ENCODE data around the gene SIN3B.
"Not testable (repeated sequence)": the region's sequence is repeated elsewhere in the genome, so short reads cannot be mapped to it uniquely, and the experiment has no call there.

SIN3B gene, protein sequence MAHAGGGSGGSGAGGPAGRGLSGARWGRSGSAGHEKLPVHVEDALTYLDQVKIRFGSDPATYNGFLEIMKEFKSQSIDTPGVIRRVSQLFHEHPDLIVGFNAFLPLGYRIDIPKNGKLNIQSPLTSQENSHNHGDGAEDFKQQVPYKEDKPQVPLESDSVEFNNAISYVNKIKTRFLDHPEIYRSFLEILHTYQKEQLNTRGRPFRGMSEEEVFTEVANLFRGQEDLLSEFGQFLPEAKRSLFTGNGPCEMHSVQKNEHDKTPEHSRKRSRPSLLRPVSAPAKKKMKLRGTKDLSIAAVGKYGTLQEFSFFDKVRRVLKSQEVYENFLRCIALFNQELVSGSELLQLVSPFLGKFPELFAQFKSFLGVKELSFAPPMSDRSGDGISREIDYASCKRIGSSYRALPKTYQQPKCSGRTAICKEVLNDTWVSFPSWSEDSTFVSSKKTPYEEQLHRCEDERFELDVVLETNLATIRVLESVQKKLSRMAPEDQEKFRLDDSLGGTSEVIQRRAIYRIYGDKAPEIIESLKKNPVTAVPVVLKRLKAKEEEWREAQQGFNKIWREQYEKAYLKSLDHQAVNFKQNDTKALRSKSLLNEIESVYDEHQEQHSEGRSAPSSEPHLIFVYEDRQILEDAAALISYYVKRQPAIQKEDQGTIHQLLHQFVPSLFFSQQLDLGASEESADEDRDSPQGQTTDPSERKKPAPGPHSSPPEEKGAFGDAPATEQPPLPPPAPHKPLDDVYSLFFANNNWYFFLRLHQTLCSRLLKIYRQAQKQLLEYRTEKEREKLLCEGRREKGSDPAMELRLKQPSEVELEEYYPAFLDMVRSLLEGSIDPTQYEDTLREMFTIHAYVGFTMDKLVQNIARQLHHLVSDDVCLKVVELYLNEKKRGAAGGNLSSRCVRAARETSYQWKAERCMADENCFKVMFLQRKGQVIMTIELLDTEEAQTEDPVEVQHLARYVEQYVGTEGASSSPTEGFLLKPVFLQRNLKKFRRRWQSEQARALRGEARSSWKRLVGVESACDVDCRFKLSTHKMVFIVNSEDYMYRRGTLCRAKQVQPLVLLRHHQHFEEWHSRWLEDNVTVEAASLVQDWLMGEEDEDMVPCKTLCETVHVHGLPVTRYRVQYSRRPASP

DNA sequence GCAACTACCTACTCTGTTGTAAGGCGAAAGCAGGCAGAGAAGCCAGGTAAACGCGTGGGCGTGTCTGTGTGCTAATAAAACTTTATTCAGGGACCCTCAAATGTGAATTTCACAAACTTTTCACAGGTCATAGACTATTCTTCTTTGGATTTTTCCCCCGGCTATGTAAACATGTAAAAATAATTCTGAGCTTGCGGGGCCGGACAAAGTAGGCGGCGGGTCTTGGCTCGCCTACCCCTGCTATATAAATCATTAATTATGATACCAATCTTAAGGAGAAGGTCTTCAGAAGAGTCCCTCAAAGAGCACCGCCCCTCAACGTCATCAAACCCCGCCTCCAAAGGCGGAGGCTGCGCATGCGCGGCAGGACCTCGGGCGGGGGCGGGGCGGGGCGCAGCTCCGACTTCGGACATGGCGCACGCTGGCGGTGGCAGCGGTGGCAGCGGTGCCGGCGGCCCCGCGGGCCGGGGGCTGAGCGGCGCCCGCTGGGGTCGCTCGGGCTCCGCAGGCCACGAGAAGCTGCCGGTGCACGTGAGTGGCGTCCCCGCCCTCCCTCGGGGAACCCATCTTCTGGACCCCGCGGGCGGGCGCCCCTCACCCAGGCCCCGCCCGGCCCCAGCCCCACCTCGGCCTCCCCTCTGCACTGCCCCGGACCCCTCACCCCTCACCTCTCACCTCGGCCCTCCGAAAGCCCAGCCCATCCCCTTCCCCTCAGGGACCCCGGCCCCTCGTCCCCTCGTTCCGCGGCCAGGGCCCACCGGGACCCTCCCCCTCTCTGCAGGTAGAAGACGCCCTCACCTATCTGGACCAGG lies at the start of gene SIN3B:
SIN3B (plus strand) TSS at position 389 of the 812 bp plus-strand sequence; CDS start at position 412, 23 bp downstream.
- peak; percentile 98 for DNase-seq (ENCODE audit: low spot score)

DNA sequence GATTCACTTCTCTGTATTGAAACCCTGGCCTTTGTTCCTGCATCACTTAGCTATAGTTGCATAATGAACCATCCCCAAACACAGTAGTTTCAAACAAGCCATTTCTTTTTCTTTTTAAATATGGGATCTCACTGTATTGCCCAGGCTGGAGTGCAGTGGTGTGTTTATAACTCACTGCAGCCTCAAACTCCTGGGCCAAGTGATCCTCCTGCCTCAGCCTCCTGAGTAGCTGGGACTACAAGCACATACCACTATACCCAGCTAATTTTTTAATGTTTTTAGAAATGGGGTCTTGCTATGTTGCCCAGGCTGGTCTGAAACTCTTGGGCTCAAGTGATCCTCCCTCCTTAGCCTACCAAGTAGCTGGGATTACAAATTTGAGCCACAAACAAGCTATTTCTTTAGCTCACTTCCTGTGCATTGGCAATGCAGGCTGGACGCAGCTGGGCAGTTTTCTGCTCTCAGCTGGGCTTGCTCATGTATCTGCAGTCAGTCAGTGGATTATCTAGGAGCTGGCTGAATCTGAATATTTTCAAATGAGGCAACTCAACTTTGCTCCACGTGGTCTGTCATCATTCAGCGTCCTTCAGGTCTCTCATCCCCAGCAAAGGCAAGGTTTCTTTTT lies 49.5 kb upstream of the SIN3B start:
- DNase-seq (ENCODE audit: low spot score), result no peak

DNA sequence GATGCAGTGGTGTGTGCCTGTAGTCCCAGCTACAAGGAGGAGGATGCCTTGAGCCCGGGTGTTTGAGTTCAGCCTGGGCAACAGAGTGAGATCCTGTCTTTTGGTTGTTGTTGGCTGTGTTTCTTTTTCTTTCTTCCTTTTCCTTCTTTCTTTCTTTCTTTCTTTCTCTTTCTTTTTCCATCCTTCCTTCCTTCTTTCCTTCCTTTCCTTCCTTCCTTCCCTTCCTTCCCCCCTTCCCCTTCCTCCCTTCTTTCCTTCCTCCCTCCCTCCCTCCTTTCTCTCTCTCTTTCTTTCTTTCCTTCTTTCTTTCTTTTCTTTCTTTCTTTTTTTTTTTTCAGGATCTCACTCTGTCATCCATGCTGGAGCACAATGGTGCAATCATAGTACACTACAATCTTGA lies 46.5 kb upstream of the SIN3B start:
- DNase-seq (ENCODE audit: low spot score), result no peak

DNA sequence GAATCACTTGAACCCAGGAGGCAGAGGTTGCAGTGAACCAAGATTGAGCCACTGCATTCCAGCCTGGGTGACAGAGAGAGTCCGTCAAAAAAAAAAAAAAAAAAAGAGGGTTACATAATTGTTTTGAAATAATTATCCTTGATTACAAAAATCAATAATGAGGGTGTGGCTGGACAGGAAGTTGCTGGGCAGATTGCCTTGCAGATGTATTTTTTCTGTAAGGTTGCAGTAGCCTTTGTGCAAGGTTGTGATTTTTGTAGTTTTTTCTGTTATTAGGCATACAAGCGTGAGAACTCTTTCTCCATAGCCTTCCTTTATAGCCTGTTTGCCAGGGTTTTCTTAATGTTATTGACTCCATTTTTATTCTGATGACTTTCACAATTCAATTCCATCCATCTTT lies 40.7 kb upstream of the SIN3B start:
- no peak for DNase-seq (ENCODE audit: low spot score)

DNA sequence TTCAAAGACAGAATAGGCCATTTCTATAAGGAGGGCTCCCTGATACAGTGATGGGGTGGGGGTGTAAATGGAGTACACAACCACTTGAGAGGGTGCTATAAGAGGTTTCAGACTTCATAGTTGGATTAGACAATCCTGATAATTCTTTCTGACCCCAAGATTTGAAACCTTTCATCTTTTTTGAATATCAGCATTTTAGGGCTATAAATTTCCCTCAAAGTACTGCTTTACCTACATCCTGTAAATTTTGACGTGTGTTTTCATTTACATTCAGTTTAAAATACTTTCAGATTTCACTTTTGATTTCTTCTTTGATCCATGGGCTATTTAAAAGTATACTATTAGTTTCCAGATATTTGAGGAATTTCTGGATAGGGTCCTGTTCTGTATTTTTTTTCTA lies 40.0 kb upstream of the SIN3B start:
- no peak for DNase-seq (ENCODE audit: low spot score)

DNA sequence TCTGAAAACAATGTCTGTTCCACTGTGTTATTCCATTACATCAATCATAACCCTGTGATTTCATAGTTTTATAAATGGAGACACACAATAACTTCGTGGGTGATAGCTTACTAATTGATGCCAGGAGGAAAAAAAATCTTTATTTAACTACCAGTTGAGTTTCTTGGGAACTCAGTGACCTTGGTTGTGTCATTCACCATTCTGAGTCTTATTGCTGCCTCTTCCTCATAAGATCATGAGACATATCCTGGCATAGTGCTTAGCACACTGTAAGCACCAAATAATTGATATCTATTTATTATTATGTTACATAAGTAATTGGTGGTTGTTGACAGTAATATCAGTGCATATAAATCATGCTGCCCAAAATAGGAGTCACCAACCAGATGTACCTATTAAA lies 39.1 kb upstream of the SIN3B start:
- DNase-seq (ENCODE audit: low spot score), result no peak

DNA sequence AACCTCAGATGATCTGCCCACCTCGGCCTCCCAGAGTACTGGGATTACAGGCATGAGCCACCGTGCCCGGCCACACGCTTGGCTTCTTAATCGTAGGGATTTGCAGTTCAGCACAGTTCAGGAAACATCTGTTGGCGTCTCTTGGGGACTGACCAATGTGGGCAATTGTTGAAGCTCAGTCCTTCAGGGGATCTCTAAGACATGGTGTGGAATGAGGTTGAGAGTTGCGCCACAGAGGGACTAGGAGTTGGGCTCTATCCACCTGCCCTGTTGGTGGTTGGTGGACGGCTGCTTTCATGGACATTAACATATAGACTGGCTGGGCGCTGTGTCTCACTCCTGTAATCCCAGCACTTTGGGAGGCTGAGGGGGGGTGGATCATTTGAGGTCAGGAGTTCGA lies 37.3 kb upstream of the SIN3B start:
- DNase-seq (ENCODE audit: low spot score), result no peak

DNA sequence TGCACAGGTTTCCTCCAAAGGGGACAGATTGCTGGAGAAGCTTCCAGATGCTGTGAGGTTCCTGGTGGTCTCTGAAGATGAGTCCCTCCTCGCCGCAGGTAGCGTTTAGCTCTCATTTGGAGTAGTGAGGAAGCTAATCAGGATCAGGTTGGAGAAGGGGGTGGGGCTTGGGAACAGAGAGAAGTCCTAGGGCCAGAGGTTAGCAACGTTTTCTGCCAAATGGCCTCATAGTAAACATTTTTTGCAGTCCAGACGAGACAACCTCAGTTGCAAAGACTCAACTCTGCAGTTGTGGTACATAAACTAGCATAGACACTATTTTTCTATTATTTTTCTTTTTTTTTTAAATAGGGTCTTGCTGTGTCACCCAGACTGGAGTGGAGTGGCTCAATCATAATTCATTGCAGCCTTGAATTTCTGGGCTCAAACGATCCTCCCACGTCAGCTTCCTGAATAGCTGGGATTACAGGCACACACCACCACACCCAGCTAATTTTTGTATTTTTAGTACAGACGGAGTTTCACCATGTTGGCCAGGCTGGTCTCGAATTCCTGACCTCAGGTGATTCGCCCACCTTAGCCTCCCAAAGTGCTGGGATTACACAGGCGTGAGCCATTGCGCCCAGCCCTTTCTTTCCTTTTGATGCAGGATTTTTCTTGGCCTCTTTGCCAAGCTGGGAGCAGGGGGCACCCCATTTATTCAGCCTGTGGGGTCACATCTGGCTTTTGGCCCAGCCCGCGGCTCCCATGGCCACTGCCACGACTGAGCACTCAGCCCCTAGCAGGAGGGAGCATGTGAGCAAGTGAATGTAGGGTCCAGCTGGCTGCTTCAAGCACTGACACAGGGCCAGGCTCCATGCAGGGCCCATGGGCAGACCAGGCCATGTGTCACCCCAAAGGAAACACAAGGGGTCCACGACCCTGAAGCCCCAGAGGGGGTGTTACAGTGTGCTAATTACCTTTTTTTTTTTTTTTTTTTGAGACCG lies 34.4 kb upstream of the SIN3B start:
- DNase-seq (ENCODE audit: low spot score), result no peak

DNA sequence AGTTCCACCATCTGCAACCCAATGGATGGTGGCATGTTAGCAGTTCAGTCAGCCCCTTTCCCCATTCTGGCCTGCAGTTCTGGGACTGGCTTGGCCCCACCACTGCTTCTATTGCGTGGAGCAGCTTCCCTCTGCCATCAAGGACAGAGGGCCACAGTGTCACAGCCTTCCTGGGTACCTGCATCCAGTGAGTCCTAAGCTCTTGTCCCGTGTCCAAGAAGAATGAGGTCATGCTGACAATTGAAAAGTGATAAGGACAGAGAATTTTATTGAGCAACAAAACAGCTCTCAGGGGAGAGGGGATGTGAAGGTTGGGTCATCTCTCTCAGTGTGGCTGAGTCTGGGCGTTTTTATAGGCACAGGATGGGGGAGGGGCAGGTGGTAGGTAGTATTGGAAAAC lies 33.5 kb upstream of the SIN3B start:
- no peak for DNase-seq (ENCODE audit: low spot score)

DNA sequence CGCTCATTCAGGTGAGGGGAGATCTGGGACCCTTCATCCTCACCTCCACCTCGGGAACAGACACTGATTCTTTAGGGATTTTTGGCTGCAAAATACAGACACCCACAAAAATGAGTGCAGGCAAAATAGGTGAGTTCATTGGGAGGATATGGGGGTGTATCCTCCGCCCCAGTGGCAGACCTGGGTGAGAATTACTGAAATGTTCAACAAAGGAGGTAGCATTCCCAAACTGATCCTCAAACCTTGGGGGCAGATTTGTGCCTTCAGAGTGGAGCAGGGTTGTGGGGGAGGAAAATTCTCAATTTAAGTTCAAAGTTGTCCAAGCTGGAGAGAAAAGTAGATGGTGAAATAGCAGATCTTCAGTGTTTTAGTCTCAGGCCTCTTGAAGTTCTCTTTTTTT lies 31.3 kb upstream of the SIN3B start:
- DNase-seq (ENCODE audit: low spot score), result no peak

DNA sequence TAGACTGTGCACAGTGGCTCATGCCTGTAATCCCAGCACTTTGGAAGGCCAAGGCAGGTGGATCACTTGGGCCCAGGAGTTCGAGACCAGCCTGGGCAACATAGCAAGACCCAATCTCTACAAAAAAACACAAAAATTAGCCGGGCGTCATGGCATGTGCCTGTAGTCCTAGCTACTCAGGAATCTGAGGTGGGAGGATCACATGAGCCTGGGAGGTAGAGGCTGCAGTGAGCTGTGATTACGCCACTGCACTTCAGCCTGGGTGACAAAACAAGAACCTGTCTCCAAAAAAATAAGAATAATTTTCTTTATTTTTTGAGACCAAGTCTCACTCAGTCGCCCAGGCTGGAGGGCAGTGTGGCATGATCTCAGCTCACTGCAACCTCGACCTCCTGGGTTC lies 30.9 kb upstream of the SIN3B start:
- DNase-seq (ENCODE audit: low spot score), result not testable (repeated sequence)

DNA sequence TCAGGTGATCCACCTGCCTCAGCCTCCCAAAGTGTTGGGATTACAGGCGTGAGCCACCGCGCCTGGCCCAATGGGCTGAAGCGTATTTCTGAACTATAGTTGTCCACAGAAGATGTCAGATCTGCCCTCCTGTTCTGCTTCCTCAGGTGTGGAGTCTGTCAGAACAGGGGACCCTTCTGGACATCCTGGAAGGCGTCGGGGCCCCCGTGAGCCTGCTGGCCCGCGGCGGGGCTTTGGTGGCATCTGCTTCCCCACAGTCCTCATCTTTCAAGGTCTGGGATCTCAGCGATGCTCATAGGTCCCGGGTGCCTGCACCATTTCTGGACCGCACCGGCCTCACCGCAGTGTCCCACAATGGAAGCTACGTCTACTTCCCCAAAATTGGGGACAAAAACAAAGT lies 29.5 kb upstream of the SIN3B start:
- no peak for DNase-seq (ENCODE audit: low spot score)

DNA sequence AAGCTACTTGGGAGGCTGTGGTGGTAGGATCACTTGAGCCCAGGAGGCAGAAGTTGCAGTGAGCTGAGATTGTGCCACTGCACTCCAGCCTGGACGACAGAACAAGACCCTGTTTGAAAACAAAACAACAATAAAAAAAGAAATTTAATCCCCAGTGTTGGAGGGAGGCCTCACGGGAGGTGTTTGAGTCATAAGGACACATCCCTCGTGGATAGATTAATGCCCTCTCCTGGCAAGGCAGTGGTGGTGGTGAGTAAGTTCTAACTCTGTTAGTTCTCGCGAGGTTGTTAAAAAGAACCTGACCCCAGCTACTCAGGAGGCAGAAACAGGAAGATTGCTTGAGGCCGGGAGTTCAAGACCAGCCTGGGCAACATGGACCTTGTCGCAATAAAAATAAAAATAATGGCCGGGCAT lies 27.6 kb upstream of the SIN3B start:
- no peak for DNase-seq (ENCODE audit: low spot score)

DNA sequence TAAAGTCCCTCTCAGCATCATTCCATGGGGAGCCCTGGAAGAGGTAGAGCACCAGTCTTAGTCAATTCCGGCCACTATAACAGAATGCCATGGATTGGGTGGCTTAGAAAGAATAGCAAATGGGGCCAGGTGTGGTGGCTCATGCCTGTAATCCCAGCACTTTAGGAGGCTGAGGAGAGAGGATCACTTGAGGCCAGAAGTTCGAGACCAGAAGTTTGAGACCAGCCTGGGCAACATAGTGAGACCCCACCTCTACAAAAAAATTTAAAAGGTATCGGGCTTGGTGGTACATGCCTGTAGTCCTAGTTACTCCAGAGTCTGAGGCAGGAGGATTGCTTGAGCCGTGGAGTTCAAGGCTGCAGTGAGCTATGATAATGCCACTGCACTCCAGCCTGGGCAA lies 25.0 kb upstream of the SIN3B start:
- DNase-seq (ENCODE audit: low spot score), result no peak

DNA sequence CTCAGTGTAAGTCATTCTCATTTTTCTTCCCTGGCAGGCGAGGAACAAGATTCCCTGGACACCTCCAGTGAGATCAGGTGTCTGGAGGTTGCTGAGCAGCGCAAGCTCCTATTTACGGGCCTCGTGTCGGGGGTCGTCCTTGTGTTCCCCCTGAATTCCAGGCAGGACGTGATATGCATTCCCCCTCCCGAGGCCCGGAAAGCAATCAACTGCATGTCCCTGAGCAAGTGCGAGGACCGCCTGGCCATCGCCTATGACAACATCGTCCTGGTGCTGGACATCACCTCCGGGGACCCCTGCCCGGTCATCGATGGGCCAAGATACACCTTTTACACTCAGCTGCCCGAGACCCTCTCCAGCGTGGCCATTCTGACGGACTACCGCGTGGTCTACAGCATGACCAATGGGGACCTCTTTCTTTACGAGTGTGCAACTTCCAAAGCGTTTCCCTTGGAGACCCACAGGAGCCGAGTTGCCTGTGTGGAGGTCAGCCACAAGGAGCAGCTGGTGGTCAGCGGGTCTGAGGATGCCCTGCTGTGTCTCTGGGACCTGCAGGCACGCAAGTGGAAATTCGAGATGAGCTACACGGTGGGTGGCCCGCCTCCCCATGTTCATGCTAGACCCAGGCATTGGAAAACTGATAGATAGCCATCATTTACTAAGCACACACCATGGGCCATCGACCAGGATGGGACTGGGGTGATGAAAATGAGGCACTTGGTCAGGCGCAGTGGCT lies 21.5 kb upstream of the SIN3B start:
- DNase-seq (ENCODE audit: low spot score), result no peak

DNA sequence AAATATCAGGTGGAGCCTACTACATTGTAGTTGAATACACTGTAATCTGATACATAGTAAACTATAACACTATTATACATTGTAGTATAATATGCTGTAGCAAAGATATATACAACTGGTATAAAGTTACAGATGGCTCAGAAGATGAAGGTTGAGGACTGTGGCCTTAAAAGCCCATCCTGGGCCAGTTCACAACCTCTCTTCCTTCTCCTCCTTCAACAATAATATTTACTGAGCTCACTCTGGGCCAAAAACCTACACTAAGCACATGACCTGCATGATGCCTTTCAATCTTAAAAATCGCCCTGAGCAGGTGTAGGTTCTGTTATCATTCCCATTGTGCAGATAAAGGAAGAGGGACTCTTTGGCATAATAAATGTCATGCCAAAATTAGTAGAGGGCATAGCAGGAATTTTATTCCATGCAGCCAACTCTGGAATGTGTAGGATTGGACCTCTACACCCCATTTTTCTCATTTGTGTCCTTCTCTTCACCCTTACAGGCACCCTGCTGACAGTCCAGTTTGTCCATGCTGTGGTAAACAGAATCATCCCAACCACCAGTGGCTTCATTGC lies 14.6 kb upstream of the SIN3B start:
- DNase-seq (ENCODE audit: low spot score), result no peak

DNA sequence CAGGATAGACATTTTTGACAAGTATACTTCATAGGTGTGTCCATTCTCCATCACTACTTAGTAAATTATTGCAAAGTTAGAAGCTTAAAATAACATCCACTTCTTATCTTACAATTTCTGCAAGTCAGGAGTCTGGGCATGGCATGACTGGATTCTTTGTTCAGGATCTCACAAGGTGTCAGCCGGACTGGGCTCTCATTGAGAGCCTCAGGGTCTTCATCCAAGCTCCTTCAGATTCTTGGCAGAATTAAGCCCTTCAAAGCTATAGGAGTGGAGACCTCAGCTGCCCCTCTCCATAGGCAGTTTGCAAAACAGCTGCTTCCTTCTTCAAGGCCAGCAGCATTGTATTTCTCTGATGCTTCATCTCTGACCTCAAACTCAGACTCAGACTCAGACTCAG lies 9.1 kb upstream of the SIN3B start:
- DNase-seq (ENCODE audit: low spot score), result no peak

DNA sequence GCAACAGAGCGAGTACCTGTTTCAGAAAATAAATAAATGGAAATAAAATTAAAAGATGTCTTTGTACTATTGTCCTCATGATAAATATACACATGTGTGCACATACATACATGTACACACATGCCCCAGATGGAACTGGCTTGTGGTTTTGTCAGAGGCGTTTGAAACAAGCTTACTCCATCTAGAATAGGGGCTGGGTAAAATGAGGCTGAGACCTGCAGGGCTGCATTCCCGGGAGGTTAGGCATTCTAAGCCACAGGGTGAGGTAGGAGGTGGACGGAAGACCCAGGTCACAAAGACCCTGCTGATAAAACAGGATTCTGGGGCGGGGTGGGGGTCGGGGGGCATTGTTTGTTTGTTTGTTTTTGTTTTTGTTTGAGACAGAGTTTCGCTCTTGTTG lies 8.1 kb upstream of the SIN3B start:
- DNase-seq (ENCODE audit: low spot score), result no peak

DNA sequence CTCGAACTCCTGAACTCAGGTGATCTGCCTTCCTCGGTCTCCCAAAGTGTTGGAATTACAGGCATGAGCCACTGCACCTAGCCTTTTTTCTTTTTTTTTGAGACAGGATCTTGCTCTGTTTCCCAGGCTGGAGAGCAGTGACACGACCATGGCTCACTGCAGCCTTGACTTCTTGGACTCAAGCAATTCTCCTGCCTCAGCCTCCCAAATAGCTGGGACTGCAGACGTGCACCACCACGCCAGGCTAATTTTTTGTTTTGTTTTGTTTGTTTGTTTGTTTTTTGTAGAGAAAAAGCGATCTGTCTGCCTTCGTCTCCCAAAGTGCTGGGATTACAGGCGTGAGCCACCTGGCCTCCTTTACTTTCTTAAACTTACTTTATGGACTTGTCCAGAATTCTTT lies 6.5 kb upstream of the SIN3B start:
- no peak for DNase-seq (ENCODE audit: low spot score)

Measured in D341Med (cell line).